ENCODE data around the gene GREB1. TPM values are rescaled to one million over a fixed set of nuclear protein-coding genes. Genes with fewer than 3 reads are reported as not detected.

GREB1 gene
- total RNA-seq, 1 experiment from 2014 or later: 0.37 TPM

DNA sequence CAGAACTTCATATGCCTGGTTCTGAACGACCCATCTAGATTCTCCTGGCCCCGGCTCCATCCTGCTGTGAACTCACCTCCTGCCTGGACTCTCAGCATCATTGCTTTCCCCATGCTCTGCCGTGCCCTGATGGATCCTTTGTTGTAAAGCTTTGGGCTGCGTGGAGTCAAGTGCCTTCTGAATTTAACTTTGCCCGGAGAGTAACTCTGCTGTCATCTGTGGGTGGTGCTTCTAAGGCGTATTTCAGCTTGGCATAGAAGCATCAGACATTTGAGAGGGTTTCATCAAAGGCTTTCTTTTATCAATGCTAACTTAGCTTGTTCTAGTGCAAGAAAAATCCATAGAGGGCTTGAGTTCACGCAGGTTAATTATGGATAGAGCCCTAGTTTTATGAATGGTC lies 8.1 kb upstream of the GREB1 start:
- no peak overlapping the region for H3K4me2 ChIP-seq
- POLR2A ChIA-PET (ENCODE audit: unreplicated experiment): no interaction called here
- CTCF ChIA-PET: interaction anchor here (0.6 kb wide), 1 partner anchor 381 kb away, joined by 3 read pairs; no protein-coding TSS in a partner anchor

DNA sequence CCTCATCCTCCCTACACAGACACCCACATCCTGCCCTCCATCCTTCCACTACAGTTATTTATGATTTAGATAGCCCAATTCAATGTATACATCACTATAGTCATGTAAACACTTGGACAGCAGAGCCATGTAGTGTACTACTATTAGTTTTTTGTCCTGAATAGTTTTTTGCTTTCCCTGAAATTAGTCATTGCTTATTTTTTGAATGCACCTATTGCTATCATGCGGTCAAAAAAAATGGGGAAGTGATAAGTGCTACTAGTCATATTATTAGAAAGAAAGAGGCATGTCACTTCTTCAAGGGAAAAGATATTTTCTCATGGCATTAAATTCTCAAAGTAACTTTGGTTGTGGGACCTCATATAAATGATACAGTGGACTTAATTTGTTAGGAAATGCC lies 6.8 kb upstream of the GREB1 start:
- Histone ChIP-seq H3K36me3 (ENCODE audit: low read depth) (no peaks in the 10 kb centered on the region), H3K27me3 (ENCODE audit: insufficient read depth, low read depth) (peaks cover 63% of the 10 kb centered on the region), H3K4me3 (no peak overlapping the region), H3K4me2 (no peak overlapping the region), H3K79me2 (ENCODE audit: low read depth) (no peaks in the 10 kb centered on the region), H3K27ac (no peak overlapping the region), H4K20me1 (ENCODE audit: insufficient read depth) (no peaks in the 10 kb centered on the region), H2AFZ (no peak overlapping the region), H3F3A (ENCODE audit: insufficient read depth, low read depth) (peaks cover 9% of the 10 kb centered on the region), H3K9me2 (ENCODE audit: insufficient read depth) (no peaks in the 10 kb centered on the region), H3K9me3 (ENCODE audit: insufficient read depth, low read depth) (no peaks in the 10 kb centered on the region; the same call in 1 of the 2 replicates), H3K4me1 (replicated peaks; ENCODE audit: insufficient read depth) (peaks cover 15% of the 10 kb centered on the region)
- ChIA-PET POLR2A (ENCODE audit: unreplicated experiment) (no interaction called here), CTCF (no interaction called here)
- TF ChIP-seq, protein P1, sequence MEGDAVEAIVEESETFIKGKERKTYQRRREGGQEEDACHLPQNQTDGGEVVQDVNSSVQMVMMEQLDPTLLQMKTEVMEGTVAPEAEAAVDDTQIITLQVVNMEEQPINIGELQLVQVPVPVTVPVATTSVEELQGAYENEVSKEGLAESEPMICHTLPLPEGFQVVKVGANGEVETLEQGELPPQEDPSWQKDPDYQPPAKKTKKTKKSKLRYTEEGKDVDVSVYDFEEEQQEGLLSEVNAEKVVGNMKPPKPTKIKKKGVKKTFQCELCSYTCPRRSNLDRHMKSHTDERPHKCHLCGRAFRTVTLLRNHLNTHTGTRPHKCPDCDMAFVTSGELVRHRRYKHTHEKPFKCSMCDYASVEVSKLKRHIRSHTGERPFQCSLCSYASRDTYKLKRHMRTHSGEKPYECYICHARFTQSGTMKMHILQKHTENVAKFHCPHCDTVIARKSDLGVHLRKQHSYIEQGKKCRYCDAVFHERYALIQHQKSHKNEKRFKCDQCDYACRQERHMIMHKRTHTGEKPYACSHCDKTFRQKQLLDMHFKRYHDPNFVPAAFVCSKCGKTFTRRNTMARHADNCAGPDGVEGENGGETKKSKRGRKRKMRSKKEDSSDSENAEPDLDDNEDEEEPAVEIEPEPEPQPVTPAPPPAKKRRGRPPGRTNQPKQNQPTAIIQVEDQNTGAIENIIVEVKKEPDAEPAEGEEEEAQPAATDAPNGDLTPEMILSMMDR (conservative IDR thresholded peaks at IDR 0.05): no peak
- TF ChIP-seq EZH2 (IDR thresholded peaks at IDR 0.05; ENCODE audit: low read depth): no peak
- BruUV-seq (replicated peaks): no TSS peak
- no peak for DNase-seq
- intact Hi-C loops (cut with micrococcal nuclease; ENCODE audit: unreplicated experiment): no loop called here

More for the DNA sequence above, 8.1 kb upstream of the GREB1 start:
- no peak overlapping the region for H2AFZ ChIP-seq
- intact Hi-C loops (cut with micrococcal nuclease; ENCODE audit: unreplicated experiment): no loop called here
- BruUV-seq (replicated peaks): no TSS peak
- H3K4me1 ChIP-seq (replicated peaks; ENCODE audit: insufficient read depth): peaks cover 2% of the 10 kb centered on the region; the same call in 1 of the 2 replicates
- peaks cover 73% of the 10 kb centered on the region for H3K27me3 ChIP-seq (ENCODE audit: insufficient read depth, low read depth)
- no peak overlapping the region for H3K4me3 ChIP-seq
- no peaks in the 10 kb centered on the region for H3K9me2 ChIP-seq (ENCODE audit: insufficient read depth)
- no peaks in the 10 kb centered on the region for H4K20me1 ChIP-seq (ENCODE audit: insufficient read depth)
- TF ChIP-seq, protein P1 (conservative IDR thresholded peaks at IDR 0.05): no peak
- TF ChIP-seq EZH2 (IDR thresholded peaks at IDR 0.05; ENCODE audit: low read depth): no peak
- peaks cover 1% of the 10 kb centered on the region; the same call in 1 of the 2 replicates for H3F3A ChIP-seq (ENCODE audit: insufficient read depth, low read depth)
- H3K27ac ChIP-seq: no peak overlapping the region
- no peaks in the 10 kb centered on the region; the same call in 1 of the 2 replicates for H3K9me3 ChIP-seq (ENCODE audit: insufficient read depth, low read depth)
- no peak for DNase-seq
- H3K79me2 ChIP-seq (ENCODE audit: low read depth): no peaks in the 10 kb centered on the region
- H3K36me3 ChIP-seq (ENCODE audit: low read depth): no peaks in the 10 kb centered on the region

DNA sequence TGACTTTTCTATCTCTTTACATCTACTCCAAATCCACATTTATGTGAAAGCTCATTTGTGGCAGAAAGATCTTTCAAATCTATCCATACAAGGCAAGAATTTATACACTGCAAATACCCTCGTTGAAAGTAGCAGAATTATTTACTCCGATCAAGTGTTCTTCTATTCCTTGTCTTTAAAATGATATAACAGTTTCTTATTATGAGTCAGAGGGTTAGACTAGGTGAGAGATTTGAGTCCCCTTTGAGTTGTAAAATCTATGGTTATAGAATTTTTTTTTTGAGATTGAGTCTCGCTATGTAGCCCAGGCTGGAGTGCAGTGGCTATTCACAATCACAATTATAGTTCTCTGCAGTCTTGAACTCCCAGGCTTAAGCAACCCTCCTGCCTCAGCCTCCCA lies 5.6 kb upstream of the GREB1 start:
- peaks cover 21% of the 10 kb centered on the region for H3F3A ChIP-seq (ENCODE audit: insufficient read depth, low read depth)
- H3K9me3 ChIP-seq (ENCODE audit: insufficient read depth, low read depth): no peaks in the 10 kb centered on the region; the same call in 1 of the 2 replicates
- H3K79me2 ChIP-seq (ENCODE audit: low read depth): no peaks in the 10 kb centered on the region
- H3K4me3 ChIP-seq: no peak overlapping the region
- no peak overlapping the region for H2AFZ ChIP-seq
- H3K27ac ChIP-seq: no peak overlapping the region
- peaks cover 53% of the 10 kb centered on the region for H3K27me3 ChIP-seq (ENCODE audit: insufficient read depth, low read depth)
- DNase-seq: no peak
- no peak for TF ChIP-seq EZH2 (IDR thresholded peaks at IDR 0.05; ENCODE audit: low read depth)
- TF ChIP-seq, protein P1 (conservative IDR thresholded peaks at IDR 0.05): no peak
- intact Hi-C loops (cut with micrococcal nuclease; ENCODE audit: unreplicated experiment): no loop called here
- H3K4me2 ChIP-seq: no peak overlapping the region
- H3K9me2 ChIP-seq (ENCODE audit: insufficient read depth): no peaks in the 10 kb centered on the region
- CTCF ChIA-PET: no interaction called here
- no peaks in the 10 kb centered on the region for H4K20me1 ChIP-seq (ENCODE audit: insufficient read depth)
- BruUV-seq (replicated peaks): no TSS peak
- no peaks in the 10 kb centered on the region for H3K36me3 ChIP-seq (ENCODE audit: low read depth)
- POLR2A ChIA-PET (ENCODE audit: unreplicated experiment): no interaction called here
- peaks cover 27% of the 10 kb centered on the region for H3K4me1 ChIP-seq (replicated peaks; ENCODE audit: insufficient read depth)
